WERI-Rb-1 (cell line): ENCODE results near the gene MEF2C.

Experiments used
- DNase-seq: peaks from one replicate; pipeline ENCODE4 v3.0.0-alpha.2; 2020
- H3K27ac ChIP-seq: fragments of 250-450 bp; sonication (Bioruptor Pico); 2 replicates; pipeline ENCODE4 v1.5.1; 2020; ENCODE audit warnings: mild to moderate bottlenecking, moderate library complexity
- H3K27me3 ChIP-seq: fragments of 250-450 bp; sonication (Bioruptor Pico); 2 replicates; pipeline ENCODE4 v1.5.1; 2021; ENCODE audit warnings: mild to moderate bottlenecking, low read depth, moderate library complexity; ENCODE audit not compliant: insufficient read depth, severe bottlenecking
- H3K36me3 ChIP-seq: fragments of 250-450 bp; sonication (Bioruptor Pico); 2 replicates; pipeline ENCODE4 v1.5.1; 2020; ENCODE audit warnings: mild to moderate bottlenecking, moderate library complexity
- H3K4me3 ChIP-seq: 2 replicates; pipeline ENCODE4 v1.5.1; 2011; ENCODE audit warnings: low read depth, mild to moderate bottlenecking, control low read depth, low read length
- H3K9me3 ChIP-seq: fragments of 250-450 bp; sonication (Bioruptor Pico); 2 replicates; pipeline ENCODE4 v1.5.1; 2021; ENCODE audit warnings: mild to moderate bottlenecking, moderate library complexity; ENCODE audit not compliant: severe bottlenecking
- CTCF ChIP-seq: IDR thresholded peaks from 2 replicates; pipeline ENCODE4 v1.5.1; 2011; ENCODE audit warnings: low read depth, mild to moderate bottlenecking, control low read depth, inconsistent platforms, low read length

The MEF2C gene

DNA sequence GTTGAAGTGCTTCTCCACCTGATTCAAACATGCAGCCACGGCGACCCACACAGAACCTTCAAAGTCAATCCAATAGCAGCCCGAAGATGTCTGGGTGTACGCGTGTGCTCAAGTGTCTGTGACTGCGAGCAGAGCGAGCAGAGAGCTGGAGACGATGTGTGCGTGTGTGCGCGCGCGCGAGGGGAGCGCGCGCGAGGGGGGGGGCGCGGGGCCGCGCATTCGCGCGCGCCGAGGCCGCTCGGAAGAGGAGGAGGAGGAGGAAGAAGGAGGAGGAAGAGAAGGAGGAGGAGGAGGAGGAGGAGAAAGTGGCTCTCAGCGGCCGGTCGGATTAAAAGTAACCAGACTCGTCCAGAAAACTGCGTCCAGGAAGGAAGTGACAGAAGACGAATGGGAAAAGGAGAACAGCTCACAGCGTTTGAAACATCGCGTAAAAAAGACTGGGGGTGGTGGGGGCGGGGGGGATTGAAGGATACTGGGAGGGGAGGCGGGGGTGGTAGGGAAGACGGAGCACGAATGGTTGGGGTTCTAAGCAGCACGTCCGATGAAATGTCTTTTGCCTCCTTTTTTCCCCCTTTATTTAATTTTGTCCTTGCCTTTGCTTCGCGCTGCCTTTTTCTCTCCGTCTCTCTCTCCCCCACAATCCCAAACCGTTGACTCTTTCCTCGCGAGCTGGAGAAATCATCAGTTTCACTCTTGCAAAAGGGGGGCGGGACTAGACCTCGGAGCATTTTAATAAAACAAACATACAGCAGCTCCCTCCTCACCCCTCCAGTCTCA lies at the start of gene MEF2C:
TSS of gene MEF2C (minus strand) at position 126 of the 777 bp plus-strand sequence. CDS start 59,396 bp downstream, outside the sequence.
- peak; percentile 53 for DNase-seq
- H3K27ac ChIP-seq: peak within 1 kb of the TSS; percentile 31; the same call in 1 of the 2 replicates
- no peaks in the 10 kb centered on the region for H3K27me3 ChIP-seq
- no peaks in the 10 kb centered on the region for H3K36me3 ChIP-seq
- no peak for TF ChIP-seq CTCF
- no peaks in the 10 kb centered on the region for H3K9me3 ChIP-seq
- peak within 1 kb of the TSS; percentile 73 for H3K4me3 ChIP-seq

DNA sequence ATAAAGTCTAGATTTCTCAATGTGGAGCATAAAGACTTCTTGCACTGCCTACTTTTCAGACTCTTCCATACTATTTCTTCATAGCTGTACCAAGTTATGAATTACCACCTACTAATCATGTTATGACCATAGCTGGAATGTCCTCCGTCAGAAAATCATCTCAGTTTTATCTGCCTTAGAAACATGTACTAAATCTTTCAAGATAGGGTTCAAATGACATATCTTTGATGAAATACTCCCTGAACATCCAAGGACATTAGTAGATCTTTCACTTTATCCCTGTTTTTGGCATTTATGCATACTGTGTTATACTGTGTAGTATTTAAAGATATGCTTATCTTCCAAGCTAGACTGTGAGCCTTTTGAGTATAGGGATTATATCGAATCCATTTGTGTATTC lies 49.6 kb upstream of the MEF2C start:
- no peak overlapping the region for H3K4me3 ChIP-seq
- DNase-seq: no peak
- no peak overlapping the region for H3K27ac ChIP-seq
- no peaks in the 10 kb centered on the region for H3K9me3 ChIP-seq
- no peaks in the 10 kb centered on the region for H3K36me3 ChIP-seq
- H3K27me3 ChIP-seq: no peaks in the 10 kb centered on the region
- no peak for TF ChIP-seq CTCF

- no peaks in the 10 kb centered on the region for H3K9me3 ChIP-seq
- TF ChIP-seq CTCF: no peak
- no peak overlapping the region for H3K4me3 ChIP-seq
- no peaks in the 10 kb centered on the region for H3K36me3 ChIP-seq
- no peak overlapping the region for H3K27ac ChIP-seq
- DNase-seq: no peak
- no peaks in the 10 kb centered on the region for H3K27me3 ChIP-seq
These were observed 47.4 kb upstream of the MEF2C start for GRCh38 chr5:88930335-88930734.

DNA sequence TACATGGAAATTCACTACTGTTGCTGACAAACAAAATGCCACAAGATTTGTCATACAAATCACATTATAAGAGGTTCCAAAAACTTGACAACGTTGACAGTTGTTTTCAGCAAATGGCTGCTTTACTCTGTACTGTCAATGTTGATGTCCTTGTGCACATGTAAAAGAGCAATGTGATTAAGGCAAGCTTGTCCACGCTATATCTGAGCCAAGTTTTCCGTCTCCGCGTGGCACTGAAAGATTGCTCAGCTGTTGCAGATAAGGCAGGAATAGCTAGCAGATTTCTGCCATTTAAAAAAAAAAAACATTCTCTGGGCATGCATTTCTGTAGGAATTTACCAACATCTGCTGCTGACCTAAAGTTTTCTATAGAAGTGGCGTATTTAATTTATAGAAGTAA lies 46.4 kb upstream of the MEF2C start:
- Histone ChIP-seq H3K27ac (no peak overlapping the region), H3K27me3 (no peaks in the 10 kb centered on the region), H3K9me3 (no peaks in the 10 kb centered on the region), H3K4me3 (no peak overlapping the region), H3K36me3 (no peaks in the 10 kb centered on the region)
- no peak for DNase-seq
- no peak for TF ChIP-seq CTCF

- H3K27ac ChIP-seq: no peak overlapping the region
- no peaks in the 10 kb centered on the region for H3K9me3 ChIP-seq
- H3K27me3 ChIP-seq: no peaks in the 10 kb centered on the region
- no peak for DNase-seq
- H3K4me3 ChIP-seq: no peak overlapping the region
- no peaks in the 10 kb centered on the region for H3K36me3 ChIP-seq
- no peak for TF ChIP-seq CTCF
These were observed 43.8 kb upstream of the MEF2C start for GRCh38 chr5:88926774-88927173.
